ENCODE results near the gene SPIRE2. TPM values are rescaled to one million over a fixed set of nuclear protein-coding genes. Genes with fewer than 3 reads are reported as not detected.
"Not testable (repeated sequence)": the region's sequence is repeated elsewhere in the genome, so short reads cannot be mapped to it uniquely, and the experiment has no call there.

The SPIRE2 gene
- total RNA-seq, 1 donor, result 3.5 TPM

- DNase-seq (ENCODE audit: low read depth), result no peak
- no peak overlapping the region for H3K4me3 ChIP-seq (ENCODE audit: low read depth, low read length)
- no peak for TF ChIP-seq CTCF (IDR thresholded peaks at IDR 0.05; ENCODE audit: insufficient read depth, low read depth, low read length)
Measured at GRCh38 chr16:89785523-89786155, 42.6 kb upstream of the SPIRE2 start.

GRCh38 chr16:89786474-89787364 lies 41.6 kb upstream of the SPIRE2 start:
- H3K4me3 ChIP-seq (ENCODE audit: low read depth, low read length), result no peak overlapping the region
- no peak for TF ChIP-seq CTCF (IDR thresholded peaks at IDR 0.05; ENCODE audit: insufficient read depth, low read depth, low read length)
- no peak for DNase-seq (ENCODE audit: low read depth)

- no peak overlapping the region for H3K4me3 ChIP-seq (ENCODE audit: low read depth, low read length)
- no peak for DNase-seq (ENCODE audit: low read depth)
- no peak for TF ChIP-seq CTCF (IDR thresholded peaks at IDR 0.05; ENCODE audit: insufficient read depth, low read depth, low read length)
Measured at GRCh38 chr16:89787365-89787805, 40.9 kb upstream of the SPIRE2 start.

GRCh38 chr16:89791278-89791995 lies 36.8 kb upstream of the SPIRE2 start:
- no peak overlapping the region for H3K4me3 ChIP-seq (ENCODE audit: low read depth, low read length)
- no peak for DNase-seq (ENCODE audit: low read depth)
- TF ChIP-seq CTCF (IDR thresholded peaks at IDR 0.05; ENCODE audit: insufficient read depth, low read depth, low read length), result no peak

GRCh38 chr16:89793092-89793491 lies 35.2 kb upstream of the SPIRE2 start:
- peak; percentile 63 for TF ChIP-seq CTCF (IDR thresholded peaks at IDR 0.05; ENCODE audit: insufficient read depth, low read depth, low read length)
- H3K4me3 ChIP-seq (ENCODE audit: low read depth, low read length), result not testable (repeated sequence)
- peak; percentile 29 for DNase-seq (ENCODE audit: low read depth)

- DNase-seq (ENCODE audit: low read depth), result no peak
- no peak for TF ChIP-seq CTCF (IDR thresholded peaks at IDR 0.05; ENCODE audit: insufficient read depth, low read depth, low read length)
- no peak overlapping the region for H3K4me3 ChIP-seq (ENCODE audit: low read depth, low read length)
Measured at GRCh38 chr16:89793955-89794354, 34.3 kb upstream of the SPIRE2 start.
